Measurements from ENCODE around the gene ASB8. TPM values are rescaled to one million over a fixed set of nuclear protein-coding genes. Genes with fewer than 3 reads are reported as not detected.

The ASB8 gene
- total and polyA plus RNA-seq, 3 experiments from 2014 or later: 32.5 to 81.8 (median 38.1) TPM

Other genes starting within 250 kb of the ASB8 start
- 100 to 1,000 TPM; 178 to 186 TPM for gene TMEM106C, start 193.9 kb downstream of the ASB8 start, total RNA-seq
- gene TMEM106C, start 193.9 kb downstream of the ASB8 start, polyA plus RNA-seq: 56.8 TPM
- not detected for gene COL2A1, start 153.0 kb downstream of the ASB8 start, total RNA-seq
- gene COL2A1, start 153.0 kb downstream of the ASB8 start, polyA plus RNA-seq: not detected
- 10 to 100 TPM; 57.3 to 58.8 TPM for gene SENP1, start 51.4 kb downstream of the ASB8 start, total RNA-seq
- 13.4 TPM for gene SENP1, start 51.4 kb downstream of the ASB8 start, polyA plus RNA-seq
- gene PFKM, start 38.2 kb downstream of the ASB8 start, total RNA-seq: 10 to 100 TPM; 39.9 to 40.2 TPM
- 5.4 TPM for gene PFKM, start 38.2 kb downstream of the ASB8 start, polyA plus RNA-seq
- gene CCDC184, start 26.1 kb upstream of the ASB8 start, total RNA-seq: under 1 TPM; 0.72 to 0.97 TPM
- gene CCDC184, start 26.1 kb upstream of the ASB8 start, polyA plus RNA-seq: 0.91 TPM
- gene OR10AD1, start 45.8 kb upstream of the ASB8 start, total RNA-seq: not detected
- gene OR10AD1, start 45.8 kb upstream of the ASB8 start, polyA plus RNA-seq: not detected
- 10 to 100 TPM; 10.6 to 13.4 TPM for gene ZNF641, start 193.4 kb upstream of the ASB8 start, total RNA-seq
- gene ZNF641, start 193.4 kb upstream of the ASB8 start, polyA plus RNA-seq: 16.3 TPM

Measured in CD8-positive, alpha-beta memory T cell (primary cell).